Tibial artery (tissue), 4 donors: ENCODE results near the gene RTKN.
A peak's percentile ranks its signal among the peaks of the same experiment; 100 is the strongest.

ENCODE experiments used
- DNase-seq, 2 donors: peaks; one replicate each; pipeline ENCODE4 v3.0.0-alpha.2; 2019
- H3K27ac ChIP-seq, 2 donors: fragments of 200-600 bp; sonication (generic) in 1 of 2; 1 replicate in 1 of 2; 2 replicates in 1 of 2; pipeline ENCODE4 v1.5.1; 2018 to 2019; ENCODE audit warnings: mild to moderate bottlenecking in 1 of 2
- H3K27me3 ChIP-seq, 2 donors: fragments of 200-600 bp; sonication (generic) in 1 of 2; one replicate each; pipeline versions ENCODE4 v1.5.1 to v1.6.0; 2016 to 2019
- H3K36me3 ChIP-seq, 3 donors: fragments of 200-600 bp; sonication (generic) in 2 of 3; one replicate each; pipeline ENCODE4 v1.5.1; 2016 to 2019; ENCODE audit warnings: mild to moderate bottlenecking in 2 of 3
- H3K4me1 ChIP-seq, 4 donors: fragments of 200-600 bp; sonication (generic) in 2 of 4; 1 replicate in 3 of 4; 2 replicates in 1 of 4; pipeline ENCODE4 v1.5.1; 2016 to 2019
- H3K4me3 ChIP-seq, 2 donors: fragments of 200-600 bp; sonication (generic) in 1 of 2; 1 replicate in 1 of 2; 2 replicates in 1 of 2; pipeline ENCODE4 v1.5.1; 2018 to 2019; ENCODE audit warnings: mild to moderate bottlenecking in 2 of 2
- H3K9me3 ChIP-seq, 3 donors: fragments of 200-600 bp; sonication (generic) in 1 of 3; one replicate each; pipeline ENCODE4 v1.5.1; 2016 to 2019
- CTCF ChIP-seq, 2 experiments: fragments of 200-600 bp in 1 of 2; fragments of 450-650 bp in 1 of 2; IDR thresholded peaks; one replicate each; pipeline ENCODE4 v1.5.1; 2017 to 2019; ENCODE audit warnings: antibody characterized with exemption in 2 of 2, mild to moderate bottlenecking in 1 of 2, moderate library complexity in 1 of 2
- intact Hi-C: fragments of 100-400 bp; cut with DNase I; formaldehyde crosslinking; loops from one replicate; pipeline ENCODE4 v1.15.0; 2023; ENCODE audit warnings: low total_unique reads

Gene RTKN

GRCh38 chr2:74420006-74420405, 21.7 kb downstream of the RTKN start:
- Histone ChIP-seq H3K36me3 (peaks cover 0 to under 1% (median 0%) of the 10 kb centered on the region in 3 donors), H3K27ac (no peak overlapping the region), H3K4me1 (peaks cover 0 to 32% (median 19%) of the 10 kb centered on the region in 4 donors), H3K27me3 (no peaks in the 10 kb centered on the region), H3K4me3 (no peak overlapping the region), H3K9me3 (no peaks in the 10 kb centered on the region)
- DNase-seq = no peak
- TF ChIP-seq CTCF (IDR thresholded peaks at IDR 0.05) = no peak
- intact Hi-C loops = no loop called here

GRCh38 chr2:74419345-74419744, 22.4 kb downstream of the RTKN start:
- intact Hi-C loops = no loop called here

GRCh38 chr2:74418312-74418711, 23.4 kb downstream of the RTKN start:
- H3K27ac ChIP-seq = peak overlapping the region in 1 of 2 donors; percentile 14
- no peak for TF ChIP-seq CTCF (IDR thresholded peaks at IDR 0.05)
- intact Hi-C loops = no loop called here
- H3K4me1 ChIP-seq = peaks cover 0 to 43% (median 24%) of the 10 kb centered on the region in 4 donors
- no peak overlapping the region for H3K4me3 ChIP-seq
- no peaks in the 10 kb centered on the region for H3K27me3 ChIP-seq
- DNase-seq = no peak
- H3K36me3 ChIP-seq = no peaks in the 10 kb centered on the region
- no peaks in the 10 kb centered on the region for H3K9me3 ChIP-seq

More at GRCh38 chr2:74419345-74419744, 22.4 kb downstream of the RTKN start:
- no peaks in the 10 kb centered on the region for H3K36me3 ChIP-seq
- H3K4me1 ChIP-seq = peaks cover 0 to 38% (median 24%) of the 10 kb centered on the region in 4 donors
- no peak overlapping the region for H3K27ac ChIP-seq
- H3K4me3 ChIP-seq = no peak overlapping the region
- no peaks in the 10 kb centered on the region for H3K27me3 ChIP-seq
- DNase-seq = no peak
- H3K9me3 ChIP-seq = no peaks in the 10 kb centered on the region
- TF ChIP-seq CTCF (IDR thresholded peaks at IDR 0.05) = no peak

GRCh38 chr2:74417763-74418162, 24.0 kb downstream of the RTKN start:
- Histone ChIP-seq H3K27ac (peak overlapping the region in 1 of 2 donors; percentile 14), H3K27me3 (no peaks in the 10 kb centered on the region), H3K4me1 (peaks cover 0 to 43% (median 24%) of the 10 kb centered on the region in 4 donors), H3K9me3 (no peaks in the 10 kb centered on the region), H3K36me3 (no peaks in the 10 kb centered on the region), H3K4me3 (no peak overlapping the region)
- TF ChIP-seq CTCF (IDR thresholded peaks at IDR 0.05) = no peak
- intact Hi-C loops = no loop called here
- no peak for DNase-seq

- intact Hi-C loops = no loop called here
- Histone ChIP-seq H3K27me3 (no peaks in the 10 kb centered on the region), H3K4me3 (no peak overlapping the region), H3K27ac (no peak overlapping the region), H3K4me1 (peaks cover 0 to 41% (median 23%) of the 10 kb centered on the region in 4 donors), H3K36me3 (no peaks in the 10 kb centered on the region), H3K9me3 (no peaks in the 10 kb centered on the region)
- no peak for DNase-seq
- TF ChIP-seq CTCF (IDR thresholded peaks at IDR 0.05) = no peak
Observed at GRCh38 chr2:74417197-74417596, 24.5 kb downstream of the RTKN start.

GRCh38 chr2:74416778-74417177, 25.0 kb downstream of the RTKN start:
- H3K27ac ChIP-seq = no peak overlapping the region
- no peak for TF ChIP-seq CTCF (IDR thresholded peaks at IDR 0.05)
- no peak for DNase-seq

More at GRCh38 chr2:74416778-74417177, 25.0 kb downstream of the RTKN start:
- peaks cover 0 to 36% (median 21%) of the 10 kb centered on the region in 4 donors for H3K4me1 ChIP-seq
- H3K4me3 ChIP-seq = no peak overlapping the region
- no peaks in the 10 kb centered on the region for H3K36me3 ChIP-seq
- H3K9me3 ChIP-seq = no peaks in the 10 kb centered on the region
- H3K27me3 ChIP-seq = no peaks in the 10 kb centered on the region
- intact Hi-C loops = no loop called here
